Gastrocnemius medialis (tissue), 4 donors: Measurements from ENCODE around the gene RPL22. TPM values are rescaled to one million over a fixed set of nuclear protein-coding genes. Genes with fewer than 3 reads are reported as not detected.

Experiments
- ATAC-seq, 2 donors: fragments of 150-250 bp; one replicate each; pipeline ENCODE4 v1.9.1; 2016
- DNase-seq, 2 donors: peaks; one replicate each; pipeline ENCODE4 v3.0.0-alpha.2; 2019
- H3K27ac ChIP-seq, 4 donors: fragments of 200-600 bp; sonication (generic); 1 replicate in 1 of 4; 2 replicates in 3 of 4; pipeline ENCODE4 v1.5.1; 2016 to 2018; ENCODE audit warnings: mild to moderate bottlenecking in 2 of 4, moderate library complexity in 1 of 4
- H3K27me3 ChIP-seq, 3 donors: fragments of 200-600 bp; sonication (generic) in 2 of 3; 1 replicate in 1 of 3; 2 replicates in 2 of 3; pipeline versions ENCODE4 v1.5.1 to v1.6.0; 2016 to 2019; ENCODE audit warnings: mild to moderate bottlenecking in 1 of 3, moderate library complexity in 1 of 3
- H3K36me3 ChIP-seq, 2 donors: fragments of 200-600 bp; sonication (generic) in 1 of 2; one replicate each; pipeline ENCODE4 v1.5.1; 2017 to 2018
- H3K4me1 ChIP-seq, 2 donors: fragments of 200-600 bp; sonication (generic) in 1 of 2; one replicate each; pipeline ENCODE4 v1.5.1; 2016 to 2017; ENCODE audit warnings: mild to moderate bottlenecking in 2 of 2
- H3K4me3 ChIP-seq, 4 donors: fragments of 200-600 bp; sonication (generic) in 3 of 4; 1 replicate in 1 of 4; 2 replicates in 3 of 4; pipeline ENCODE4 v1.5.1; 2016 to 2019; ENCODE audit warnings: mild to moderate bottlenecking in 2 of 4
- H3K9me3 ChIP-seq, 3 donors: fragments of 200-600 bp; sonication (generic) in 2 of 3; 1 replicate in 1 of 3; 2 replicates in 2 of 3; pipeline ENCODE4 v1.5.1; 2016 to 2019
- POLR2A ChIP-seq, 2 donors: fragments of 450-650 bp; IDR thresholded peaks; one replicate each; pipeline ENCODE4 v1.6.1; 2017; ENCODE audit warnings: antibody characterized with exemption in 2 of 2, mild to moderate bottlenecking in 2 of 2, moderate library complexity in 2 of 2
- in situ Hi-C, 4 donors: fragments of 200-750 bp; cut with MboI; loops; one replicate each; pipeline versions ENCODE4 v1.15.0 to v1.8.0; 2017; ENCODE audit warnings: low sequenced_read_pairs in 4 of 4
- intact Hi-C: fragments of 100-400 bp; cut with DNase I; formaldehyde crosslinking; loops from one replicate; pipeline ENCODE4 v1.15.1; 2023; ENCODE audit warnings: low total_unique reads
- total RNA-seq, 4 donors: library from RNA; depleted of rRNA; stranded (reverse); fragments of >200 nt; gene quantifications; one replicate each; pipeline versions ENCODE4 v1.1.0 to v1.2.3, GENCODE V29; 2016
- TF ChIP-seq, protein P1 (sequence below), 5 experiments: fragments of 450-650 bp in 3 of 5; fragments of 200-600 bp in 2 of 5; sonication (generic) in 2 of 5; IDR thresholded peaks in 4 of 5; conservative IDR thresholded peaks in 1 of 5; 1 replicate in 4 of 5; 2 replicates in 1 of 5; pipeline ENCODE4 v1.5.1; 2016 to 2019; ENCODE audit warnings: antibody characterized with exemption in 5 of 5, mild to moderate bottlenecking in 3 of 5, moderate library complexity in 3 of 5

RPL22 gene
- total RNA-seq, 4 donors from 2014 or later = 95.2 to 132 (median 121) TPM

GRCh38 chr1:6244401-6245049 lies 45.1 kb upstream of the RPL22 start:
- intact Hi-C loops (loop anchor here (2.0 to 5.0 kb wide), 2 partner anchors 36 to 38 kb away; no protein-coding TSS in a partner anchor), in situ Hi-C loops (loop anchor here (5.0 to 25.0 kb wide), 4 partner anchors 100 to 168 kb away; partner anchors contain the start of genes ESPN (in 1 of the 4) and HES2 (in 1 of the 4))
- TF ChIP-seq, protein P1, sequence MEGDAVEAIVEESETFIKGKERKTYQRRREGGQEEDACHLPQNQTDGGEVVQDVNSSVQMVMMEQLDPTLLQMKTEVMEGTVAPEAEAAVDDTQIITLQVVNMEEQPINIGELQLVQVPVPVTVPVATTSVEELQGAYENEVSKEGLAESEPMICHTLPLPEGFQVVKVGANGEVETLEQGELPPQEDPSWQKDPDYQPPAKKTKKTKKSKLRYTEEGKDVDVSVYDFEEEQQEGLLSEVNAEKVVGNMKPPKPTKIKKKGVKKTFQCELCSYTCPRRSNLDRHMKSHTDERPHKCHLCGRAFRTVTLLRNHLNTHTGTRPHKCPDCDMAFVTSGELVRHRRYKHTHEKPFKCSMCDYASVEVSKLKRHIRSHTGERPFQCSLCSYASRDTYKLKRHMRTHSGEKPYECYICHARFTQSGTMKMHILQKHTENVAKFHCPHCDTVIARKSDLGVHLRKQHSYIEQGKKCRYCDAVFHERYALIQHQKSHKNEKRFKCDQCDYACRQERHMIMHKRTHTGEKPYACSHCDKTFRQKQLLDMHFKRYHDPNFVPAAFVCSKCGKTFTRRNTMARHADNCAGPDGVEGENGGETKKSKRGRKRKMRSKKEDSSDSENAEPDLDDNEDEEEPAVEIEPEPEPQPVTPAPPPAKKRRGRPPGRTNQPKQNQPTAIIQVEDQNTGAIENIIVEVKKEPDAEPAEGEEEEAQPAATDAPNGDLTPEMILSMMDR (IDR thresholded peaks at IDR 0.05 in 4 of 5, conservative IDR thresholded peaks at IDR 0.05 in 1 of 5) = no peak
- no peak for TF ChIP-seq POLR2A (IDR thresholded peaks at IDR 0.05)
- Histone ChIP-seq H3K27me3 (peaks cover 58 to 81% (median 65%) of the 10 kb centered on the region in 3 donors), H3K4me3 (no peak overlapping the region), H3K9me3 (no peaks in the 10 kb centered on the region), H3K27ac (no peak overlapping the region), H3K36me3 (no peaks in the 10 kb centered on the region), H3K4me1 (peaks cover 3 to 8% of the 10 kb centered on the region in 2 donors)
- ATAC-seq (no peak), DNase-seq (no peak)

- ATAC-seq (no peak), DNase-seq (no peak)
- Histone ChIP-seq H3K9me3 (no peaks in the 10 kb centered on the region), H3K4me3 (no peak within 1 kb of the TSS), H3K27ac (no peak within 1 kb of the TSS), H3K27me3 (peaks cover 57 to 83% (median 63%) of the 10 kb centered on the region in 3 donors), H3K36me3 (no peaks in the 10 kb centered on the region), H3K4me1 (peaks cover 3 to 8% of the 10 kb centered on the region in 2 donors)
- intact Hi-C loops = loop anchor here (2.0 kb wide), 1 partner anchor 35 kb away; no protein-coding TSS in a partner anchor
- no peak for TF ChIP-seq POLR2A (IDR thresholded peaks at IDR 0.05)
- TF ChIP-seq, protein P1 (IDR thresholded peaks at IDR 0.05 in 4 of 5, conservative IDR thresholded peaks at IDR 0.05 in 1 of 5) = no peak
- in situ Hi-C loops = loop anchor here in 3 of 4 donors (10.0 to 25.0 kb wide), 3 partner anchors 101 to 168 kb away; partner anchors contain the start of genes ESPN (in 1 of the 3) and HES2 (in 1 of the 3)
Measured at GRCh38 chr1:6243993-6244392, 44.6 kb upstream of the RPL22 start, which contains the start of gene HES3. HES3 (plus strand) TSS chr1:6244179; CDS start chr1:6244366, 187 bp downstream.

- ATAC-seq (no peak), DNase-seq (no peak)
- TF ChIP-seq POLR2A (IDR thresholded peaks at IDR 0.05) = no peak
- TF ChIP-seq, protein P1 (IDR thresholded peaks at IDR 0.05 in 4 of 5, conservative IDR thresholded peaks at IDR 0.05 in 1 of 5) = no peak
- intact Hi-C loops = no loop called here
- peaks cover 50 to 76% (median 58%) of the 10 kb centered on the region in 3 donors for H3K27me3 ChIP-seq
- H3K9me3 ChIP-seq = no peaks in the 10 kb centered on the region
- H3K4me3 ChIP-seq = no peak overlapping the region
- H3K4me1 ChIP-seq = peaks cover 3 to 8% of the 10 kb centered on the region in 2 donors
- H3K36me3 ChIP-seq = no peaks in the 10 kb centered on the region
- in situ Hi-C loops = loop anchor here in 3 of 4 donors (10.0 to 25.0 kb wide), 3 partner anchors 102 to 169 kb away; partner anchors contain the start of genes ESPN (in 1 of the 3) and HES2 (in 1 of the 3)
- H3K27ac ChIP-seq = no peak overlapping the region
Measured at GRCh38 chr1:6243053-6243834, 43.8 kb upstream of the RPL22 start.

DNA sequence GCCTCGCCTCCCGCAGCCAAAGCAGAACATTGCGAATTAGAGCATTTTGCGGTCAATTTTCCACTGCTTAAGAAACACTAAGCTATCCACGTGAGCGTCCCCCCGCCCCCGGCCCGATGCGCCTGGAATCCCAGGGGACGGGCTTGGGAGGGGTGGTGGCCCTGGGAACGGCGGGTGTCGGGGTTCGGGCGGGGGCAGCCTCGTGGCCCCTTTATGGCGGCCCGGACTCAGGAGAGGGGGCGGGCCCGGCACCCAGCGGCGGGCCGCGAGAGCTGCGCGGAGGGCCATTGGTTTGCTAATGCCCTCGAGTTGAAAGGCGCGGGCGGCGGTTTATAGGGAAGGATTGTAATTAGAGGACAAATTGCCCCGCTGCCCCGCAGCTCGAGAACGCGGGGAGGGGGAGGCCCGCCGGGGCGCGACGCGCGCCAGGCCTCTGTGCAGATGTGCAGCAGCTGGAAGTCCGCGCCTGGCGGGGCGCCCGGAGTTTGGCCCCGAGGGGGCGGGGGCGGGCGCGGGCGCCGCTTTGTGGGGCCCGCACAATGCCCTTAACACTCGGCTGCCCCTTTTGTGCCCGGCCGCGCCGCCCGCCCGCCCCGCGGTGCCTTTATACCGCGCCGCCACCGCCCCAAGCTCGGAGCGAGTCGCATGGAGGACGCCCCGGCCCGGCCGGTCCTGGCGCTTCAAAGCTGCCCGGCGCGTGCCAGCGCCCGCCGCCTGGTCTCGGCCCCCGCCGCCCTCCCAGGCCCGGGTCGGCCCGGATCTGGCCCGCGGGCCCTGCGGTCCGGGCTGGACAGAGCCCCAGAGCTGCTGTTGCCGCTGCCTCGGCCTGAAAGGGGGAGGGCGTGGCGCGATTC lies 42.7 kb upstream of the RPL22 start:
- H3K4me1 ChIP-seq = peaks cover 3 to 8% of the 10 kb centered on the region in 2 donors
- no peak for TF ChIP-seq POLR2A (IDR thresholded peaks at IDR 0.05)
- TF ChIP-seq, protein P1 (IDR thresholded peaks at IDR 0.05 in 4 of 5, conservative IDR thresholded peaks at IDR 0.05 in 1 of 5) = no peak
- DNase-seq (no peak), ATAC-seq (no peak)
- no peaks in the 10 kb centered on the region for H3K36me3 ChIP-seq
- no peak overlapping the region for H3K4me3 ChIP-seq
- in situ Hi-C loops = loop anchor here in 3 of 4 donors (10.0 to 25.0 kb wide), 3 partner anchors 103 to 170 kb away; partner anchors contain the start of genes ESPN (in 1 of the 3) and HES2 (in 1 of the 3)
- no peaks in the 10 kb centered on the region for H3K9me3 ChIP-seq
- H3K27me3 ChIP-seq = peaks cover 48 to 67% (median 58%) of the 10 kb centered on the region in 3 donors
- H3K27ac ChIP-seq = no peak overlapping the region
- intact Hi-C loops = no loop called here
